Measurements from ENCODE around the gene PHACTR1.

Gene PHACTR1

GRCh38 chr6:12791371-12791770, 74.8 kb downstream of the PHACTR1 start:
- H3K79me2 ChIP-seq (ENCODE audit: insufficient read depth, low read length) = no peaks in the 10 kb centered on the region
- no peaks in the 10 kb centered on the region for H3K27me3 ChIP-seq (ENCODE audit: insufficient read depth, low read length)
- no peaks in the 10 kb centered on the region for H3K36me3 ChIP-seq (ENCODE audit: insufficient read depth, low read length)
- no peak overlapping the region for H3K4me3 ChIP-seq (ENCODE audit: low read depth, low read length, poor library complexity, severe bottlenecking)
- no peaks in the 10 kb centered on the region for H3K4me1 ChIP-seq (ENCODE audit: insufficient read depth, low read length, severe bottlenecking)
- H2AFZ ChIP-seq (ENCODE audit: low read length) = no peak overlapping the region
- no peak overlapping the region for H3K27ac ChIP-seq (ENCODE audit: low read depth, low read length, poor library complexity, severe bottlenecking)
- TF ChIP-seq EZH2 (IDR thresholded peaks at IDR 0.05; ENCODE audit: borderline replicate concordance, low read length) (no peak), CTCF (IDR thresholded peaks at IDR 0.05; ENCODE audit: low read length) (no peak)
- H3K9ac ChIP-seq (ENCODE audit: low read length) = no peak overlapping the region
- H4K20me1 ChIP-seq (ENCODE audit: insufficient read depth, low read length) = no peaks in the 10 kb centered on the region
- H3K9me3 ChIP-seq (ENCODE audit: low read length) = no peaks in the 10 kb centered on the region
- no peak overlapping the region for H3K4me2 ChIP-seq (ENCODE audit: low read length)
- H3K9me2 ChIP-seq (ENCODE audit: low read depth, low read length) = no peaks in the 10 kb centered on the region
- no peaks in the 10 kb centered on the region for H3F3A ChIP-seq (ENCODE audit: insufficient read depth, low read length)

GRCh38 chr6:12798326-12798725, 81.8 kb downstream of the PHACTR1 start:
- no peak overlapping the region for H3K9ac ChIP-seq (ENCODE audit: low read length)
- H3K27ac ChIP-seq (ENCODE audit: low read depth, low read length, poor library complexity, severe bottlenecking) = no peak overlapping the region
- H3K4me2 ChIP-seq (ENCODE audit: low read length) = no peak overlapping the region
- no peaks in the 10 kb centered on the region for H3K36me3 ChIP-seq (ENCODE audit: insufficient read depth, low read length)
- H3F3A ChIP-seq (ENCODE audit: insufficient read depth, low read length) = no peaks in the 10 kb centered on the region
- no peaks in the 10 kb centered on the region for H3K9me3 ChIP-seq (ENCODE audit: low read length)
- no peaks in the 10 kb centered on the region for H3K27me3 ChIP-seq (ENCODE audit: insufficient read depth, low read length)
- H3K4me1 ChIP-seq (ENCODE audit: insufficient read depth, low read length, severe bottlenecking) = no peaks in the 10 kb centered on the region
- no peak overlapping the region for H3K4me3 ChIP-seq (ENCODE audit: low read depth, low read length, poor library complexity, severe bottlenecking)
- no peaks in the 10 kb centered on the region for H4K20me1 ChIP-seq (ENCODE audit: insufficient read depth, low read length)
- no peaks in the 10 kb centered on the region for H3K9me2 ChIP-seq (ENCODE audit: low read depth, low read length)
- no peak overlapping the region for H2AFZ ChIP-seq (ENCODE audit: low read length)
- no peaks in the 10 kb centered on the region for H3K79me2 ChIP-seq (ENCODE audit: insufficient read depth, low read length)
- TF ChIP-seq EZH2 (IDR thresholded peaks at IDR 0.05; ENCODE audit: borderline replicate concordance, low read length) = no peak

DNA sequence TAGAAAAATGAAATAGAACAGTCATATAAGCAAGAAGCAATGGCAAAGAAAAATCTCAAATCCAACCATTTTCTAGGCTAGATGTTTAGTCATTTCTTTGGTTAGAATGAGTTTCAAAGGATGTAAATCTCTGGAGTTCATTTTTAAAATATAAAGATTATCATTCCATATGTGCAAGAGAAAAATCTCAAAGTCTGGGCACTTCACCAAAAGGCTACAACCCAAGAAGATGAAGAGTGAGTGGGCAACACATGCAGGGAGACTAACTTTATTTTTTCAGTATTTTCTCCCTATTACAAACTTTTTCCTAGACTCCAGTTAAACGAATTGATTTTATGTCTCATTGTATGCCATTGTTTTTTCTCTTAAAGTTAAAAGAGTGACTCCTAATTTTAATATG, 83.6 kb downstream of the PHACTR1 start:
- Histone ChIP-seq H3K36me3 (ENCODE audit: insufficient read depth, low read length) (no peaks in the 10 kb centered on the region), H3K27me3 (ENCODE audit: insufficient read depth, low read length) (no peaks in the 10 kb centered on the region)
- TF ChIP-seq CTCF (IDR thresholded peaks at IDR 0.05; ENCODE audit: low read length) (no peak), EZH2 (IDR thresholded peaks at IDR 0.05; ENCODE audit: borderline replicate concordance, low read length) (no peak)

DNA sequence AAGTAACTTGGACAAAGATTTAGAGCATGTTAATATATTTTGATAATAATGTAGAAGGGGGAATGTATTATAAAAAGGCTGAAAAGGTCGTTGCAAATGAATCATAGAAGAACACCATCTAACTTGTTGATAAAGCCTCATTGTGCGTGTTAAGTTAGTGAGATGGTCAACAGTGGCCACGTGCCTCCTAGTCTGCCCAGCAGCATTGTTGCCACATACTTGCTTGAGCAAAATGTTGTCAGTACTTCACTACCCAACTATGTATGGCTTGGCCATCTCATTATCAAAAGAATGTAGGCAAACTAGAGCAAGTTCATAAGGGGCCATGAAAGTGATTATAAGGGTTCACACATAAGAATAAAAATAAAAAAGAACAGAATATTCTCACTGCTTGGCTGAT, 84.6 kb downstream of the PHACTR1 start:
- Histone ChIP-seq H3K79me2 (ENCODE audit: insufficient read depth, low read length) (no peaks in the 10 kb centered on the region), H3K27me3 (ENCODE audit: insufficient read depth, low read length) (no peaks in the 10 kb centered on the region), H3K36me3 (ENCODE audit: insufficient read depth, low read length) (no peaks in the 10 kb centered on the region), H3K27ac (ENCODE audit: low read depth, low read length, poor library complexity, severe bottlenecking) (no peak overlapping the region), H3K4me1 (ENCODE audit: insufficient read depth, low read length, severe bottlenecking) (no peaks in the 10 kb centered on the region), H3F3A (ENCODE audit: insufficient read depth, low read length) (no peaks in the 10 kb centered on the region), H3K4me3 (ENCODE audit: low read depth, low read length, poor library complexity, severe bottlenecking) (no peak overlapping the region), H3K4me2 (ENCODE audit: low read length) (no peak overlapping the region), H3K9ac (ENCODE audit: low read length) (no peak overlapping the region), H2AFZ (ENCODE audit: low read length) (no peak overlapping the region), H4K20me1 (ENCODE audit: insufficient read depth, low read length) (no peaks in the 10 kb centered on the region), H3K9me2 (ENCODE audit: low read depth, low read length) (no peaks in the 10 kb centered on the region), H3K9me3 (ENCODE audit: low read length) (no peaks in the 10 kb centered on the region)
- TF ChIP-seq CTCF (IDR thresholded peaks at IDR 0.05; ENCODE audit: low read length) = no peak
- TF ChIP-seq EZH2 (IDR thresholded peaks at IDR 0.05; ENCODE audit: borderline replicate concordance, low read length) = no peak

More for the DNA sequence above, 83.6 kb downstream of the PHACTR1 start:
- Histone ChIP-seq H3K4me1 (ENCODE audit: insufficient read depth, low read length, severe bottlenecking) (no peaks in the 10 kb centered on the region), H4K20me1 (ENCODE audit: insufficient read depth, low read length) (no peaks in the 10 kb centered on the region), H3K9me2 (ENCODE audit: low read depth, low read length) (no peaks in the 10 kb centered on the region), H2AFZ (ENCODE audit: low read length) (no peak overlapping the region), H3K9ac (ENCODE audit: low read length) (no peak overlapping the region), H3K79me2 (ENCODE audit: insufficient read depth, low read length) (no peaks in the 10 kb centered on the region), H3K4me2 (ENCODE audit: low read length) (no peak overlapping the region), H3K4me3 (ENCODE audit: low read depth, low read length, poor library complexity, severe bottlenecking) (no peak overlapping the region), H3K27ac (ENCODE audit: low read depth, low read length, poor library complexity, severe bottlenecking) (no peak overlapping the region), H3K9me3 (ENCODE audit: low read length) (no peaks in the 10 kb centered on the region), H3F3A (ENCODE audit: insufficient read depth, low read length) (no peaks in the 10 kb centered on the region)

Data from OCI-LY1 (cell line).